Measurements from ENCODE around the gene SCUBE1. TPM values are rescaled to one million over a fixed set of nuclear protein-coding genes. Genes with fewer than 3 reads are reported as not detected.

The SCUBE1 gene
- 0.08 to 0.24 TPM (median 0.13 TPM) in 5 replicates for total RNA-seq (2022; extraction: Qiagen RNA extraction)

DNA sequence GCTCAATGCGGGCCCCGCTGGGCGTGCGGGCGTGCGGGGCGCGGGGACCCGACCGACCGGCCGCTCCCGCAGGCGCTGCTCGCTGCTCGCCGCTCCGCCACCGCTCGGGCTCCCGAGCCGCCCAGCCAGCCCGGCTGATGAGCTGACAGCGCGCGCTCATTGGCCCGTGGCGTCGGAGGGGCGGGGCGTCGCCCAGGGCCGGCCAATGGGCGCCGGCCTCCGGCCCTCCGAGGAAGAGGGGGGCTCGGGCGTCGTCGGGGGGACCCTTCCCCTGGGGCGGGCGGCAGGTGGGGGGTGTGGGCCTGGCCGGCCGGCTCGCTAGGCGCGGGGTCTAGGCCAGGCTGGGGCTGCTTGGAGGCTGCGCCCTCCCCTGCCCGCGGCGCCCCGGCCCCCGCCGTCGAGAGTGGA, at the start of gene SCUBE1:
TSS of gene SCUBE1 (minus strand) at position 111 of the 408 bp plus-strand sequence. CDS start 111 bp downstream, outside the sequence.

GRCh38 chr22:43186272-43187170, 156.7 kb downstream of the SCUBE1 start, which contains the start of gene TTLL12:
Gene TTLL12, minus strand, starts transcription at chr22:43187134. Its CDS starts 65 bp downstream, at chr22:43187069.

DNA sequence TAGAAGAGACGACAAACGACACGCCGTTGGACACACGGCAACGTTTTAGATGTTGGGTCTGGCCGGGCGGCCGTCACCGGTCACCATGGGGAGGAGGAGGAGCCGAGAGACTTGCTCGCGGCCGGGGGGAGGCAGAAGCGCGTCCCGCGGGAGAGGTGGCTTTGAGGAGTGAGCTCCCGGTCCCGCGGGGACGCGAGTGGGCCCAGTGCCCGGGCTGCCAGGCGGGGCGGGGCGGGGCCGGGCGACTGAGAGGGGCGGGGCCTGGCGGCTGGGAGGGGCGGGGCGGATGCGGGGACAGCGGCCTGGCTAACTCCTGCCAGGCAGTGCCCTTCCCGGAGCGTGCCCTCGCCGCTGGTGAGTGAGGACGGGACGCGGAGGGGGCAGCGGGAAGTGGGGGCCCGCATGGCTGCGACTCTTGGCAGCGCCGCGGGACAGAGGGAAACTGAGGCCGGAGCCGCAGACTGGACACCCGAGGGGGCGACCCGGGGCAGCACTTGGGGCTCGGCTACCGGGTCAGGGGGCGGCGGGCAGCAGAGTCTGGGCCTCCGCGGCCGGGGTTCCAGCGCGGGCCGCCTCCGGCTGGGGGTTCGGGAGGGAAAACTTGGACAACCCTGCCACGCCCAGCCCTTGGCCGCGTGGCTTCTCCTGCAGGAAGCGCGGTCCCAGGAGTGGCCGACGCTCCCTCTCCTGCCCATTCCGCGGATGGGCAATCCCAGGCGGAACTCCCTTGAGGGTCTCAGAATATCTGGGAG, 191.7 kb downstream of the SCUBE1 start, which contains the start of gene TSPO:
TSS of gene TSPO (plus strand) at position 309 of the 752 bp plus-strand sequence. CDS start 7,680 bp downstream, outside the sequence.

Other genes starting within 250 kb of the SCUBE1 start
- 1.1 to 1.7 TPM (median 1.2 TPM) in 5 replicates for gene BIK, start 232.6 kb downstream of the SCUBE1 start, total RNA-seq (2022; extraction: Qiagen RNA extraction)
- gene MCAT, start 200.0 kb downstream of the SCUBE1 start, total RNA-seq (2022; extraction: Qiagen RNA extraction) = 17.8 to 31.4 TPM (median 26.7 TPM) in 5 replicates
- 137 to 248 TPM (median 239 TPM) in 5 replicates for gene TSPO, start 191.8 kb downstream of the SCUBE1 start, total RNA-seq (2022; extraction: Qiagen RNA extraction)
- 21.2 to 23.7 TPM (median 22.0 TPM) in 5 replicates for gene TTLL12, start 156.2 kb downstream of the SCUBE1 start, total RNA-seq (2022; extraction: Qiagen RNA extraction)
- gene MPPED1, start 68.6 kb upstream of the SCUBE1 start, total RNA-seq (2022; extraction: Qiagen RNA extraction) = 0.07 TPM in 1 of 5 replicates, not detected in the others